ENCODE measurements around the gene CLEC16A.
"Not testable (repeated sequence)": the region's sequence is repeated elsewhere in the genome, so short reads cannot be mapped to it uniquely, and the experiment has no call there.

The CLEC16A gene

GRCh38 chr16:10939649-10940234 is 4.6 kb upstream of the CLEC16A start:
- no peaks in the 10 kb centered on the region for H3K9me3 ChIP-seq
- TF ChIP-seq CTCF (IDR thresholded peaks at IDR 0.05), result no peak
- H3K36me3 ChIP-seq, result no peaks in the 10 kb centered on the region
- peaks cover 6% of the 10 kb centered on the region for H3K27me3 ChIP-seq
- H3K27ac ChIP-seq, result no peak overlapping the region
- H3K4me1 ChIP-seq (ENCODE audit: control insufficient read depth in 1 of 2, insufficient read depth in 1 of 2, low read depth in 1 of 2, low read length in 1 of 2), result peaks cover 51 to 84% of the 10 kb centered on the region in 2 experiments
- H3K4me3 ChIP-seq (ENCODE audit: low read depth in 1 of 2, low read length in 1 of 2), result no peak overlapping the region

GRCh38 chr16:10940501-10941079 is 3.8 kb upstream of the CLEC16A start:
- H3K4me3 ChIP-seq (ENCODE audit: low read depth in 1 of 2, low read length in 1 of 2), result no peak overlapping the region
- H3K9me3 ChIP-seq, result no peaks in the 10 kb centered on the region
- peak overlapping the region; percentile 23 for H3K27ac ChIP-seq
- no peaks in the 10 kb centered on the region for H3K36me3 ChIP-seq
- peaks cover 59 to 92% of the 10 kb centered on the region in 2 experiments for H3K4me1 ChIP-seq (ENCODE audit: control insufficient read depth in 1 of 2, insufficient read depth in 1 of 2, low read depth in 1 of 2, low read length in 1 of 2)
- peaks cover 6% of the 10 kb centered on the region for H3K27me3 ChIP-seq
- TF ChIP-seq CTCF (IDR thresholded peaks at IDR 0.05), result no peak

GRCh38 chr16:10941127-10941933 is 3.0 kb upstream of the CLEC16A start:
- TF ChIP-seq CTCF (IDR thresholded peaks at IDR 0.05), result no peak
- no peaks in the 10 kb centered on the region for H3K9me3 ChIP-seq
- H3K4me3 ChIP-seq (ENCODE audit: low read depth in 1 of 2, low read length in 1 of 2), result peak overlapping the region; percentile 76 to 84
- H3K27ac ChIP-seq, result peak overlapping the region; percentile 23
- peaks cover 6% of the 10 kb centered on the region for H3K27me3 ChIP-seq
- peaks cover 64 to 96% of the 10 kb centered on the region in 2 experiments for H3K4me1 ChIP-seq (ENCODE audit: control insufficient read depth in 1 of 2, insufficient read depth in 1 of 2, low read depth in 1 of 2, low read length in 1 of 2)
- no peaks in the 10 kb centered on the region for H3K36me3 ChIP-seq

GRCh38 chr16:10941935-10942351 is 2.4 kb upstream of the CLEC16A start:
- Histone ChIP-seq H3K4me3 (ENCODE audit: low read depth in 1 of 2, low read length in 1 of 2) (peak overlapping the region; percentile 76 to 84), H3K27ac (peak overlapping the region; percentile 50), H3K4me1 (ENCODE audit: control insufficient read depth in 1 of 2, insufficient read depth in 1 of 2, low read depth in 1 of 2, low read length in 1 of 2) (peaks cover 64 to 90% of the 10 kb centered on the region in 2 experiments)
- not testable (repeated sequence) for H3K9me3 ChIP-seq, H3K27me3 ChIP-seq, H3K36me3 ChIP-seq

- H3K36me3 ChIP-seq, result no peaks in the 10 kb centered on the region
- TF ChIP-seq CTCF (IDR thresholded peaks at IDR 0.05), result peak; percentile 46
- H3K27ac ChIP-seq, result peak within 1 kb of the TSS; percentile 50
- H3K9me3 ChIP-seq, result no peaks in the 10 kb centered on the region
- H3K27me3 ChIP-seq, result peaks cover 6% of the 10 kb centered on the region
- peaks cover 64 to 85% of the 10 kb centered on the region in 2 experiments for H3K4me1 ChIP-seq (ENCODE audit: control insufficient read depth in 1 of 2, insufficient read depth in 1 of 2, low read depth in 1 of 2, low read length in 1 of 2)
- peak within 1 kb of the TSS; percentile 76 to 84 for H3K4me3 ChIP-seq (ENCODE audit: low read depth in 1 of 2, low read length in 1 of 2)
Measured at GRCh38 chr16:10942352-10943063, 1.9 kb upstream of the CLEC16A start, which contains the start of gene DEXI. DEXI (minus strand) TSS chr16:10942468; CDS start chr16:10942005, 463 bp downstream.

Data from neutrophil (primary cell).